Stomach (tissue), 9 donors: ENCODE data around the gene UFSP1. TPM values are rescaled to one million over a fixed set of nuclear protein-coding genes. Genes with fewer than 3 reads are reported as not detected.
"Not testable (repeated sequence)": the region's sequence is repeated elsewhere in the genome, so short reads cannot be mapped to it uniquely, and the experiment has no call there.

Source experiments
- DNase-seq, 2 donors: peaks; one replicate each; pipeline versions ENCODE4 v3.0.0 to v3.0.0-alpha.2; 2013 to 2019
- H3K27ac ChIP-seq, 5 donors: fragments of 200-600 bp in 4 of 5; sonication (generic) in 4 of 5; one replicate each; pipeline ENCODE4 v1.5.1; 2013 to 2019; ENCODE audit warnings: mild to moderate bottlenecking in 1 of 5, moderate library complexity in 1 of 5
- H3K27me3 ChIP-seq, 3 donors: fragments of 200-600 bp; sonication (generic); one replicate each; pipeline ENCODE4 v1.5.1; 2017 to 2019; ENCODE audit warnings: mixed run types in 1 of 3
- H3K36me3 ChIP-seq, 4 donors: fragments of 200-600 bp; sonication (generic); 1 replicate in 3 of 4; 2 replicates in 1 of 4; pipeline ENCODE4 v1.5.1; 2016 to 2019
- H3K4me1 ChIP-seq, 4 donors: fragments of 200-600 bp; sonication (generic); one replicate each; pipeline ENCODE4 v1.5.1; 2016 to 2019
- H3K4me3 ChIP-seq, 4 donors: fragments of 200-600 bp; sonication (generic) in 3 of 4; one replicate each; pipeline ENCODE4 v1.5.1; 2016 to 2019; ENCODE audit warnings: mild to moderate bottlenecking in 1 of 4
- H3K9me3 ChIP-seq, 4 donors: fragments of 200-600 bp; sonication (generic); one replicate each; pipeline ENCODE4 v1.5.1; 2016 to 2019
- EP300 ChIP-seq: sonication (generic); formaldehyde crosslinking; IDR thresholded peaks from one replicate; pipeline ENCODE4 v1.6.1; 2017; ENCODE audit warnings: antibody characterized with exemption
- POLR2A ChIP-seq, 4 donors: fragments of 450-650 bp; IDR thresholded peaks; one replicate each; pipeline ENCODE4 v1.6.1; 2016; ENCODE audit warnings: antibody characterized with exemption in 4 of 4, control low read depth in 2 of 4, mild to moderate bottlenecking in 1 of 4, moderate library complexity in 1 of 4
- POLR2AphosphoS5 ChIP-seq, 3 donors: sonication (generic); formaldehyde crosslinking; IDR thresholded peaks; one replicate each; pipeline ENCODE4 v1.6.1; 2016; ENCODE audit warnings: antibody characterized with exemption in 3 of 3
- WGBS, 5 donors: extraction: QIAGEN DNeasy Blood & Tissue Kit in 3 of 5; methylation state at CpG; one replicate each; pipeline versions ENCODE4 v1.1.5 to v1.1.7; 2013 to 2018; 5-methylcytosine and 5-hydroxymethylcytosine counted together
- intact Hi-C: fragments of 100-400 bp; cut with DNase I; formaldehyde crosslinking; loops from one replicate; pipeline ENCODE4 v1.15.1; 2023; ENCODE audit warnings: low total_unique reads
- polyA plus RNA-seq, 3 donors: library from polyadenylated mRNA; stranded (reverse); fragments of 200-250 nt; gene quantifications; one replicate each; pipeline ENCODE4 v1.2.3, GENCODE V29; 2013
- total RNA-seq, 5 donors: library from RNA; depleted of rRNA; stranded (reverse); fragments of >200 nt; gene quantifications; one replicate each; pipeline versions ENCODE4 v1.1.0 to v1.2.3, GENCODE V29; 2014 to 2016
- TF ChIP-seq, protein P1 (sequence below), 7 experiments: fragments of 450-650 bp in 4 of 7; fragments of 200-600 bp in 3 of 7; sonication (generic) in 3 of 7; IDR thresholded peaks; one replicate each; pipeline ENCODE4 v1.5.1; 2016 to 2019; ENCODE audit warnings: antibody characterized with exemption in 7 of 7, control low read depth in 2 of 7, mild to moderate bottlenecking in 1 of 7
- donor health status: healthy with polysubstance abuse.
- donor health status: Bipolar disorder and iron deficiency.
- donor health status: healthy.

Gene UFSP1
- total and polyA plus RNA-seq, 8 donors, result 0.73 to 22.6 (median 4.1) TPM; not detected in 3

- DNase-seq, result peak in 1 of 2 donors; percentile 28
- no peak overlapping the region for H3K27ac ChIP-seq
- no peaks in the 10 kb centered on the region for H3K9me3 ChIP-seq
- peaks cover 0 to 2% (median 0%) of the 10 kb centered on the region in 4 donors for H3K4me1 ChIP-seq
- TF ChIP-seq POLR2A (IDR thresholded peaks at IDR 0.05) (no peak), EP300 (no peak), POLR2AphosphoS5 (IDR thresholded peaks at IDR 0.05) (no peak)
- TF ChIP-seq, protein P1, sequence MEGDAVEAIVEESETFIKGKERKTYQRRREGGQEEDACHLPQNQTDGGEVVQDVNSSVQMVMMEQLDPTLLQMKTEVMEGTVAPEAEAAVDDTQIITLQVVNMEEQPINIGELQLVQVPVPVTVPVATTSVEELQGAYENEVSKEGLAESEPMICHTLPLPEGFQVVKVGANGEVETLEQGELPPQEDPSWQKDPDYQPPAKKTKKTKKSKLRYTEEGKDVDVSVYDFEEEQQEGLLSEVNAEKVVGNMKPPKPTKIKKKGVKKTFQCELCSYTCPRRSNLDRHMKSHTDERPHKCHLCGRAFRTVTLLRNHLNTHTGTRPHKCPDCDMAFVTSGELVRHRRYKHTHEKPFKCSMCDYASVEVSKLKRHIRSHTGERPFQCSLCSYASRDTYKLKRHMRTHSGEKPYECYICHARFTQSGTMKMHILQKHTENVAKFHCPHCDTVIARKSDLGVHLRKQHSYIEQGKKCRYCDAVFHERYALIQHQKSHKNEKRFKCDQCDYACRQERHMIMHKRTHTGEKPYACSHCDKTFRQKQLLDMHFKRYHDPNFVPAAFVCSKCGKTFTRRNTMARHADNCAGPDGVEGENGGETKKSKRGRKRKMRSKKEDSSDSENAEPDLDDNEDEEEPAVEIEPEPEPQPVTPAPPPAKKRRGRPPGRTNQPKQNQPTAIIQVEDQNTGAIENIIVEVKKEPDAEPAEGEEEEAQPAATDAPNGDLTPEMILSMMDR (IDR thresholded peaks at IDR 0.05), result no peak
- H3K36me3 ChIP-seq, result no peaks in the 10 kb centered on the region
- peaks cover 0 to 20% (median 0%) of the 10 kb centered on the region in 3 donors for H3K27me3 ChIP-seq
- H3K4me3 ChIP-seq, result no peak overlapping the region
- intact Hi-C loops, result no loop called here
- 50 to 75% (median 52%) methylated on average over 3 of the region's 3 CpGs for WGBS, 5 donors
Measured at GRCh38 chr7:100911484-100911883, 22.0 kb upstream of the UFSP1 start.

- DNase-seq, result peak in 1 of 2 donors; percentile 48
- H3K36me3 ChIP-seq, H3K4me1 ChIP-seq, intact Hi-C loops, H3K4me3 ChIP-seq, H3K27ac ChIP-seq, H3K9me3 ChIP-seq: not testable (repeated sequence)
- WGBS, 5 donors, result 67 to 83% (median 73%) methylated on average over 6 to 7 of the region's 7 CpGs
- peaks cover 0 to 20% (median 0%) of the 10 kb centered on the region in 3 donors for H3K27me3 ChIP-seq
Measured at GRCh38 chr7:100910443-100910842, 20.9 kb upstream of the UFSP1 start.

DNA sequence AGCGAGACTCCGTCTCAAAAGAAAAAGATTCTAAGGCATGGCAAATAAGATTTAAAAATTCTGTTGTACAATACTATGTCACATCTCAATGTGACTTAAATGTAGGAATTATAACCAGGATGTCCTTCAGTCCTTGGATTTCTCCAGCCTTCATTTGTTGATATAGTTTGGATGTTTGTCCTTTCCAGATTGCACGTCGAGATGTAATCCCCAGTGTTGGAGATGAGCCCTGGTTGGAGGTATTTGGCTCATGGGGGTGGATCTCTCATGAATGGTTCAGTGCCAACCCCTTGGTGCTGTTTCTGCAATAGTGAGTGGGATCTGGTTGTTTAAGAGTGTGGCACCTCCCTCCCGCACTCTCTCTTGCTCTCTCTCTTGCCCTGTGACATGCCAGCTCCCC is 19.0 kb upstream of the UFSP1 start:
- H3K36me3 ChIP-seq, result no peaks in the 10 kb centered on the region
- DNase-seq, result no peak
- intact Hi-C loops, result no loop called here
- H3K4me3 ChIP-seq, result no peak overlapping the region
- H3K4me1 ChIP-seq, result no peaks in the 10 kb centered on the region
- no peak overlapping the region for H3K27ac ChIP-seq
- H3K9me3 ChIP-seq, result no peaks in the 10 kb centered on the region
- WGBS, 5 donors, result 89 to 97% (median 92%) methylated on average over 5 of the region's 5 CpGs
- peaks cover 0 to 20% (median 0%) of the 10 kb centered on the region in 3 donors for H3K27me3 ChIP-seq
- TF ChIP-seq, protein P1 (IDR thresholded peaks at IDR 0.05), result no peak
- TF ChIP-seq POLR2A (IDR thresholded peaks at IDR 0.05) (no peak), EP300 (no peak), POLR2AphosphoS5 (IDR thresholded peaks at IDR 0.05) (no peak)

- peaks cover 0 to 7% (median under 1%) of the 10 kb centered on the region in 4 donors for H3K4me1 ChIP-seq
- WGBS, 5 donors, result 77 to 86% (median 85%) methylated on average over 7 of the region's 7 CpGs
- no peak for DNase-seq
- peaks cover 3 to 59% (median 4%) of the 10 kb centered on the region in 3 donors for H3K27me3 ChIP-seq
- TF ChIP-seq, protein P1 (IDR thresholded peaks at IDR 0.05), result no peak
- TF ChIP-seq POLR2A (IDR thresholded peaks at IDR 0.05), result no peak
- TF ChIP-seq EP300, result no peak
- no peak for TF ChIP-seq POLR2AphosphoS5 (IDR thresholded peaks at IDR 0.05)
- no peaks in the 10 kb centered on the region for H3K36me3 ChIP-seq
- H3K9me3 ChIP-seq, result no peaks in the 10 kb centered on the region
- H3K27ac ChIP-seq, result no peak overlapping the region
- no peak overlapping the region for H3K4me3 ChIP-seq
- intact Hi-C loops, result no loop called here
Measured at GRCh38 chr7:100902638-100903037, 13.1 kb upstream of the UFSP1 start.

GRCh38 chr7:100901921-100902332 is 12.4 kb upstream of the UFSP1 start:
- Histone ChIP-seq H3K4me3 (no peak overlapping the region), H3K27me3 (peaks cover 6 to 59% (median 9%) of the 10 kb centered on the region in 3 donors), H3K27ac (peak overlapping the region in 2 of 5 donors; percentile 60 to 70), H3K9me3 (no peaks in the 10 kb centered on the region), H3K4me1 (peaks cover 4 to 14% (median 8%) of the 10 kb centered on the region in 4 donors), H3K36me3 (no peaks in the 10 kb centered on the region)
- DNase-seq, result peak in 1 of 2 donors; percentile 81
- 29 to 60% (median 40%) methylated on average over 5 of the region's 5 CpGs for WGBS, 5 donors
- intact Hi-C loops, result no loop called here
- TF ChIP-seq POLR2AphosphoS5 (IDR thresholded peaks at IDR 0.05) (no peak), EP300 (no peak), POLR2A (IDR thresholded peaks at IDR 0.05) (no peak)
- TF ChIP-seq, protein P1 (IDR thresholded peaks at IDR 0.05), result no peak
